NCI-H1436 (cell line): ENCODE results near the gene EXOSC3.
"Not testable (repeated sequence)": the region's sequence is repeated elsewhere in the genome, so short reads cannot be mapped to it uniquely, and the experiment has no call there.

Experiments
- DNase-seq: peaks from one replicate; lab custom pipeline; 2025; lab: John Stamatoyannopoulos, UW

EXOSC3 gene

GRCh38 chr9:37784616-37785483, at the start of gene EXOSC3:
EXOSC3 (minus strand) TSS chr9:37785064; CDS start chr9:37785044, 20 bp downstream.
- DNase-seq, result peak; percentile 80

- DNase-seq, result no peak
Measured at GRCh38 chr9:37827483-37828165, 42.8 kb upstream of the EXOSC3 start.

GRCh38 chr9:37825174-37825573, 40.3 kb upstream of the EXOSC3 start:
- not testable (repeated sequence) for DNase-seq

DNA sequence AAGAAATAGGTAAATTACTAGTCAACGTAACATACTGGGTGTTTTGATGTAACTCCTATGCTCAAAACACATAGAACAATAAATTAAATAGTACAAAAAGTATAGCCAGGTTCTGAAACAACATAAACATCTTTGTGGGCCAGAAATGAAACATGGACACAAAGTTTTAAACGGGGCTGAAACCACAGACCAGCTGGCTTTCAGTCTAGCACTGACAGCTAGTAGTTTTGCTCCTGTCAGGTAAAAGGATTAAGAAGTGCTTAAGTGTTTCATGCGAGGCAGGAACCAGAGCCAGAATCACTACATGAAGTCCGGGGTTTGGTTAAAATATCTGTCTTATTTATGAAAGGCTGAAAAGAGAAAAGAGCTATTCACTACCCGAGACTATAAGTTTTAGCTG, 35.3 kb upstream of the EXOSC3 start:
- DNase-seq, result no peak

DNA sequence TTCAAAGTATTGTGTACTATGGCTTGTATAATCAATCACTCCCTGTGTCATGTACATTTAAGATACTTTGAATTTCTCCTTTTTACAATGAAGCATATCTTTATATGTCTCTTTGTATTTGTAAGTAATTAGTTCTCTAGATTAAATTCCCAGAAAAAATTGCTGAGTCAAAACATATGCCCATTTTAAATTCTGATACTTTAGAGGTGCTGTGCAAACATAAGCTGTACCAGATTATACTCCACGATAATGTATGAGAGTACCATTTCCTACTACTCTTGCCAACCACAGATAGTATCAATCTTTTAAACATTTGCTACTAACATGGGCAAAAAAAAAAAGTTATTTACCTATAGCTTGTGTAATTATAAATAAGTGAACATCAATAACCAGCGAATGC, 34.0 kb upstream of the EXOSC3 start:
- no peak for DNase-seq

GRCh38 chr9:37812773-37813379, 28.0 kb upstream of the EXOSC3 start:
- no peak for DNase-seq

- no peak for DNase-seq
Measured at GRCh38 chr9:37811906-37812476, 27.1 kb upstream of the EXOSC3 start.

- DNase-seq, result not testable (repeated sequence)
Measured at GRCh38 chr9:37809676-37810075, 24.8 kb upstream of the EXOSC3 start.

GRCh38 chr9:37806271-37806670, 21.4 kb upstream of the EXOSC3 start:
- DNase-seq, result no peak

- no peak for DNase-seq
Measured at GRCh38 chr9:37801959-37802711, 17.3 kb upstream of the EXOSC3 start.

- DNase-seq, result no peak
Measured at GRCh38 chr9:37801287-37801850, 16.5 kb upstream of the EXOSC3 start.

- peak; percentile 80 for DNase-seq
Measured at GRCh38 chr9:37800631-37801286, 15.9 kb upstream of the EXOSC3 start, which contains the start of gene DCAF10. DCAF10 (plus strand) TSS chr9:37800797; CDS start chr9:37800867, 70 bp downstream.

- no peak for DNase-seq
Measured at GRCh38 chr9:37798677-37799076, 13.8 kb upstream of the EXOSC3 start.

GRCh38 chr9:37796232-37796631, 11.4 kb upstream of the EXOSC3 start:
- no peak for DNase-seq

DNA sequence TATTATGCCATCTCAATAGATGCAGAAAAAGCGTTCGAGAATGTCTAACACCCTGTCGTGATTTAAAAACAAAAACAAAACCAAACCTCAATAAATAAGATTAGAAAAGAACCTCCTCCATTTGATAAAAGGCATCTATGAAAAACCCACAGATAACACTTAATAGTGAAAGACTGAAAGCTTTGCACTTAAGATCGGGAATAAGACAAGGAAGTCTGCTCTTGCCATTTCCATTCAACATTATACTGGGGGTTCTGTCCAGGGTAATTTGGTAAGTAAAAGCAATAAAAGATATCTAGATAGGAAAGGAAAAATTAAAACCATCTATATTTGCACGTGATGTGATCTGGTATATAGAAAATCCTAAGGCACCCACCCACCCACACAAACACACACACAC, 7.3 kb upstream of the EXOSC3 start:
- no peak for DNase-seq

DNA sequence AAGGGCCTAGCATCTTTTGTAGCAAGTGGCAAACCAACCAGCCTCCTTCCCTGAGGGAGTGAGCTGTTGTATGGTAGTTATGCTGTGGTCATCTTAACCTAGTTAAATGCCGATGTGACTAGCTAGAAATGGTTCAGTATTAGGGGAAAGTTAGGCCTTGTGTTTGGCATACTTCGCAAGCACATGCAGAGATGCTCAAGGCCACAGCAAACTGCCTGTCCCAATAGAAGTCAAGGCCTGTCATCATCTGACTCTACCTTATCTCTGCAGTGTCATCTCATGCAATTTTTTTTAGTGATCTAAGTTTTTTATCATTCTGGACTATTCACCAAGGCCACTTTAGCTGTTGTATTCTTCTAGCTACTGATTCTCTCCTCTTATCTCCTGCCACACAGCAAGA, 5.2 kb upstream of the EXOSC3 start:
- DNase-seq, result no peak

DNA sequence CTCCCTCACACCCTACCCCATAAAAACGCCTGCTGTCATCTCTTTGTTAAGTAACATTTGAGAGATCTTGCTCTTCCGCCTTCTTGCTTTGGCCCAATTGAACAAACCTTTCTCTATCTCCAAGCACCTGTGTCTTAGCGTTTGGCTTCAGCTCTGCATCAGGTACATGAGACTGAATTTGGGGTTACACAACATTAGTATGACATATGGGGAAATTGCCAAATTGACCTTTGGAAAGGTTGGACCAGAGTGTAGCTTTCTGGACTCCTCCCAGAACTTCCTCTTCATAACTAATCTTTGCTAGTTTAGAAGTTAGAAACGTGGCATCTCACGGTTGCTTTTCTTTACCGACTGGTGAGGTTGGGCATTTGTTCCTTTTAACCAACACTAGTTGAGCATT, 3.5 kb upstream of the EXOSC3 start:
- DNase-seq, result no peak

DNA sequence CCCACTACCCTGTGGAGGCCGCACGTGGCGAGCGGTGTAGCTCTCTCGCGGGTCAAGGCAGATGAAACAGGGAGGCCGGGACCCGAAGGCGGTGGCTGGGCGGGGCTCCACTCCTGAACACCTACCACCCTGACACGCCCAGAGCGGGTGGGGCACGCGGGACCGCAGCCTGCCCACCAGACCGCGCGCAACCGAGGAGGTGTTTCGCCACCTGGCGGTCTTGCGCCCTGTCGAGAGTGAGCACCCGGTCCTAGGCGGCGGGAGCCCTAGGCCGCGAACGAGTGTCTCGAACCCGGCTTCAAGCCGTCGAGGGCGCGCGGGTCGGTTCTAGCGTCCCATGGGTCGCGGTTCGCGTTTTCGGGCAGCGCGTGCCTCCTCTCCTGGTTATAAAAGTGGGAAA, 2.2 kb upstream of the EXOSC3 start:
- DNase-seq, result no peak

DNA sequence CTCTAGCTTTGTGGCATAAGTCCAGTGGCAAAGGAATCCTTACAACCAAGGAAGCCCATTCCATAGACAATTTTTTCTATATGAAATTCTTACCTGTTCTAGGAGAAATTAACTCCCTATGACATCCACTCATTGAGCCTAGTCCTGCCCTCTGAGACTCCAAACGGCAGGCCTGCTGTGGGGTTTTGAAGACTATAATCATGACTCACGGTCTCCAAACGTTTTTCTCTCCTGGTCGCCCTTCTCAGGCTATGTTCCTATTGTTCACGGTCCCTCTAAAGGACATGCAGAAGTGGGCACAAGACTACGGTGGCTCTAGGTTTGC, 611 bp downstream of the EXOSC3 start:
- no peak for DNase-seq

GRCh38 chr9:37778534-37778933, 6.3 kb downstream of the EXOSC3 start:
- no peak for DNase-seq

DNA sequence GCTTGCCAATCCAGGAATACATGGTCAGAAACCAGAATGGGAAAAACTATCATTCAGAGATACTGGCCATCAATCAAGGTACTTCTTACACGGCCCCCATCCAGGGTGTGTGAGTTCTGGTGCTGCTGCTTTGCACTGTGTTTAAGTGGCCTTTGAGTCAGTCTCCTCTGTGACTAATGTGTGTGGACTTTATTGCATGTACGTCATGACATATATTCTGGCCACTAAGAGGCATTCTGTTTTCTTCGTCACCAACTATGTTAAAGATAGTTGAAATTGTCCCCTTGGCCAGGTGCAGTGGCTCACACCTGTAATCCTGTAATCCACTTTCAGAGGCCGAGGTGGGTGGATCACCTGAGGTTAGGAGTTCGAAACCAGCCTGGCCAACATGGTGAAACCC, 8.5 kb downstream of the EXOSC3 start:
- DNase-seq, result no peak
